HT-29 (cell line): ENCODE measurements around the gene PRKAR2A. TPM values are rescaled to one million over a fixed set of nuclear protein-coding genes. Genes with fewer than 3 reads are reported as not detected.
A peak's percentile ranks its signal among the peaks of the same experiment; 100 is the strongest.
"Not testable (repeated sequence)": the region's sequence is repeated elsewhere in the genome, so short reads cannot be mapped to it uniquely, and the experiment has no call there.

ENCODE experiments used
- DNase-seq: peaks from one replicate; pipeline ENCODE4 v3.0.0-alpha.2; 2015; ENCODE audit warnings: low spot score
- total RNA-seq: library from RNA; depleted of rRNA; stranded (reverse); fragments of >200 nt; shearing (Covaris generic); gene quantifications from 2 replicates; pipeline ENCODE4 v1.2.3, GENCODE V29; 2014

Gene PRKAR2A
- total RNA-seq, 1 experiment from 2014 or later, result 54.9 TPM

DNA sequence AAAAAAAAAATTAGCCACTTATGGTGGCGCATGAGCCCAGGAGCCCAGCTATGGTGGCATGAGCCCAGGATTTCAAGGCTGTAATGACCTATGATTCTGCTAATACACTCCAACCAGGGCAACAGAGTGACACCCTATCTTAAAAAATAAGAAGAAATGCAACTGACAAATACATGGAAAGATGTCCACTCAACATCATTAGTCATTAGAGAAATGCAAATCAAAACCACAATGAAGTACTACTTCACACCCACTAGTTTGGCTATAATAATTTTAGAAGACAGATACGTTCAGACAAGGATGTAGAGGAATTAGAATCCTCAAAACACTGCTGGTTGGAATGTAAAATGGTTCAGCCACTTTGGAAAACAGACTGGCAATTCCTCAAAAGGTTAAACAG, 10.5 kb downstream of the PRKAR2A start:
- DNase-seq, result no peak

DNA sequence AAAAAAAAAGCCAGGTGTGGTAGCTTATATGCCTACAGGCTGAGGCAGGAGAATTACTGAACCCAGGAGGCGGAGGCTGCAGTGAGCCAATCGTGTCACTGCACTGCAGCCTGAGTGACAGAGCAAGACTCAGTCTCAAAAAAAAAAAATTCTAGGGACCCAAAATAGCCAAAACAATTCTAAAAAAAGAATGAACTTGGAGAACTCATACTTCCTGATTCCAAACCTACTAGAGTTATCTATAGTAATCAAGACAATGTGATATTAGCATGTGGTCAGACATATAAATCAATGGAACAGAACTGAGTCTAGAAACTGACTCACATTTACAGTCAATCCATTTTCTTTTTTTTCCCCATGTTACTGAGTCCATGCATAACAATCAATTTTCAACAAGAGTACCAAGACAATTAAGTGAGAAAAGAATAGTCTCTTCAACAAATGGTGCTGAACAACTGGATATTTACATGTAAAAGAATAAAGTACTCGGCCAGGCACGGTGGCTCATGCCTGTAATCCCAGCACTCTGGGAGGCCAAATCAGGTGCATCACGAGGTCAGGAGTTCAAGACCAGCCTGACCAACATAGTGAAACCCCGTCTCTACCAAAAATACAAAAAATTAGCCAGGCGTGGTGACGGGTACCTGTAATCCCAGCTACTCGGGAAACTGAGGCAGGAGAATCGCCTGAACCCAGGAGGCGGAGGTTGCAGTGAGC, 11.9 kb downstream of the PRKAR2A start:
- no peak for DNase-seq

DNA sequence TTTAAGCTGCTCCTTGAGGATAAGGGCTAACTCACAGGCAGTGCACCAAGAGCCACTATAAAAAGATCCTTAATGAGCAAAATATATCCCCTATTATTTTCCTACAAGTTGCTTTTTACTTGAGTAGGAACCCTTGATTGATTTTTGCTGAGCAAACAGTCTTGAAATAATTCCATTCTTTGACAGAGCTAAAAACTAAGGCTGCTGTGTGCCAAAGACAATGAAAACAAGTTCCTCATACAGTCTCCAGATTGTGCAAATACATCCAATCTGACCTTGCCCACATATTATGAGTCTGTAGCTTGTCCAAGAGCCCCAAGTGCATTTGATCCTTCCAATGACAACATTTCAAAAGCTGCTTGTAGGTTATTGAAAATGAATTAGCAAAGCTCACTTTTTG, 15.0 kb downstream of the PRKAR2A start:
- no peak for DNase-seq

DNA sequence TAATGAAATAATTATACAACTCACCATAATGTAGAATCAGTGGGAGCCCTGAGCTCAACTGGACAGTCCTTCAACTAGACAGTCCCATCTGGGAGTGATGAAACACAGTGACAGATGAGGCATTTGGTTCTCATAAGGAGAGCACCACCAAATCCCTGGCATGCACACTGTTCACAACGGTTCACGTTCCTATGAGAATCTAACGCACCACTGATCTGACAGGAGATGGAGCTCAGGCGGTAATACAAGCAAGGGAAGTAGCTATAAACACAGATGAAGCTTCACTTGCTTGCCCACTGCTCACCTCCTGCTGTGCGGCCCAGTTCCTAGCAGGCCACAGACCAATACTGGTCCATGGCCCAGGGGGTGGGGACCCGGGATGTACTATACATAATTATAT, 17.0 kb downstream of the PRKAR2A start:
- no peak for DNase-seq

DNA sequence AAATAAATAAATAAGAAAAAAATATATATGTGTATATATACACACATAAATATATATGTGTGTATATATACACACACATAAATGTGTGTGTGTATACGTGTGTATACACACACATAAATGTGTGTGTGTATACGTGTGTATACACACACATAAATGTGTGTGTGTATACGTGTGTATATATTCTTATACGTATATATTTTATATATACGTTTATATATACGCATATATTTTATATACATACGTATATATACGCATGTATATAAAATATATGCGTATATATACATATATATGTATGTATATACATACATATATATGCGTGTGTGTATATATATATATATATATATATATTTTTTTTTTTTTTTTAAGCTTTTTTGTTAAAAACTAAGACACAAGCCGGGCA, 18.1 kb downstream of the PRKAR2A start:
- not testable (repeated sequence) for DNase-seq

DNA sequence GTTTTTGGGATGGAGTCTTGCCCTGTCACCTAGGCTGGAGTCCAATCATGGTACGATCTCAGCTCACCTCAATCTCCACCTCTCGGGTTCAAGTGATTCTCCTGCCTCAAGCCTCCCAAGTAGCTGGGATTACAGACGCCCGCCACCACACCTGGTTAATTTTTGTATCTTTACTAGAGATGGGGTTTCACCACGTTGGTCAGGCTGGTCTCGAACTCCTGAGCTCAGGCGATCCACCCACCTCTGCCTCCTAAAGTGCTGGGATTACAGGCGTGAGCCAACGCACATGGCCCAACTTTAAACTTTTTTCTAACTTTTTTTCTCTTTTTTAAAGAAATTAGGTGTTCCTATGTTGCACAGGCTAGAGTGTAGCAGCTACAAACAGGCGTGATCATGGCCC, 19.8 kb downstream of the PRKAR2A start:
- DNase-seq, result not testable (repeated sequence)

DNA sequence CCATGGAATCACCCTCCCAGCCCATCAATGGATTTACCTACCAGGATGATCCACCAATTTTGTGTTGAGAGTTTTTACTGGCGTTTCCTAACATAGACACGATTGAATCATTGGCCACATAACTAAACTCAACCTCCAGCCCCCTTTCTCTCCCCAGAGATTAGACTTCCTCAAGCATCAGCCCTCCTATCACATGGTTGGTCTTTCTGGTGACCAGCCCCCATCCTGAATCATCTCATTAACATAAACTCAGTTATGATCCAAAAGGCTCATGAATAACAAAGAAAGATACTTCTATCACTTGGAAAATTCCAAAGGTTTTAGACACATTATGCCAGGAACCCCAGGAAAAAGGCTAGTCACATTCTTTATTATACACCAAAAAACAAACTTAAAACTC, 21.2 kb downstream of the PRKAR2A start:
- no peak for DNase-seq

DNA sequence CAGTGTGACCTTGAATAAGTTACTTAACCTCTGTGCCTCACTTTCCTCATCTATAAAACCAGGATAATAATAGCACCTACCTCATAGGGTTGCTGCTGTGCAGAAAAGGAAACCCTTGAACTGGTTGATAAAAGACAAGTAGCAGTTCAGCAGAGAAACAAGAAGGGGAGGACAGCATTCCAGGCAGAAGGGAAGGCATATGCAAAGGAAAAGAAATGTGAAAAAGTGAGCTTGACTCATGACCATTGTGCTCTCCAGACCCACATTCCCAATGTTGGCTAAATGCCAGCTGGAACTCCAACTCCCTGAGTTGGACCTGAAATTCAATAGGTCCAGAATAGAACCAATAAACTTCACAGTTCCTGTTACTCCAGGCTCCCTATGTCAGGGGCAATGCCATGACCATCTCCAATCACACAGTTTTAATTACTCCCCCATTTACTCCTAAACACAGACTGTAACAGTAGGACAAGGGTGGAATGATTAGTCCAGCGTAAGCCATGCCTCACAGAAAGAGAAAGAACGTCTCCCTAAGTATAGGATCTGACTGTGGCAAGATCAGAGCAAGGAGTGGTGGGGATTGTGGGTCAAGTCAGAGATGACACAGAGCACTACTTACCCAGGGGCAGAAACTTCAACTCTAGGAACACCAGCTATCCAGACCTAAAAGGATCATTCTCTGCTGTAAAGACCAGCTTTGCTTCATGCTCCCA, 26.9 kb downstream of the PRKAR2A start:
- no peak for DNase-seq

DNA sequence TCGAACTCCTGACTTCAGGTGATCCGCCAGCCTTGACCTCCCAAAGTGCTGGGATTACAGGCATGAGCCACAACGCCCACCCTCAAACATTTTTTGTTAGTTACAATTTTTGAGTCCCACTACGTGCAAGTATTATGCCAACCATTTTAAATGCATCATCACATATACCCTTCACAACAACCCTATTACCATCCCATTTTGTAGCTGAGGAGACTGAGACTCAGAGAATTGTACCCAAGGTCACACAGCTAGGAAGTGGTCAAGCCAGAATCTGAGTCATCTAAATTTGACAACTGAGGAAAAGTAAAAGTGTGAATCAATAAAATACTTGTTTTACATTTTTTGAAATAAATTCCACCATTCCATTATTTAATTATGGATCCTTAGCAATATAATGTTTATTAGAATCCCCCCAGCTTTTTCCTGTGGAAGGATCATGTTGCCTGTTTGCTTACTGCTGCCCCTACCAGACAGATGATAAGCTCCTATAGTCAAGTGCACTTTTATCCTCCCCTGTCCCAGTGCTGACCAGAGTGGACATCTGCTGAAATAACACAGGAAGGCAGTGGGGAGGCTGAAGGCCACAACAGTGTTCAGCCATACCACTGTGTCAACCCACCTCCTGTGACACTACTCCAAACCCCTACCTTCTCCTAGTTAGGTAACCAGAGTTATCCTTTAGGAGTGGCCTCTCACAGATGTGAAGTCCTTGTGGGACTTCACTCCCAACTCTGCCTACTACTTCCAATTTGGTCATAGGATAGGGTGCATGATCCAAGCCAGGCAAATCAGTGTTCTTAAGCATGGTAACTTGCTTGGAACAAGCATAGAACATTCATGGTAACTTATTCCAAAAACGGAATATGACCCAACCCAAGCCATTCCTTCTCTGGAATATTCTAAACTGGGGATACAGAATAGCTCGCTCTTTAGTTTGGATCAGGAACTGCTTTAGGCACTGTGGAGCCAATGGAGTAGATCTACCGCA, 28.1 kb downstream of the PRKAR2A start:
- DNase-seq, result no peak

DNA sequence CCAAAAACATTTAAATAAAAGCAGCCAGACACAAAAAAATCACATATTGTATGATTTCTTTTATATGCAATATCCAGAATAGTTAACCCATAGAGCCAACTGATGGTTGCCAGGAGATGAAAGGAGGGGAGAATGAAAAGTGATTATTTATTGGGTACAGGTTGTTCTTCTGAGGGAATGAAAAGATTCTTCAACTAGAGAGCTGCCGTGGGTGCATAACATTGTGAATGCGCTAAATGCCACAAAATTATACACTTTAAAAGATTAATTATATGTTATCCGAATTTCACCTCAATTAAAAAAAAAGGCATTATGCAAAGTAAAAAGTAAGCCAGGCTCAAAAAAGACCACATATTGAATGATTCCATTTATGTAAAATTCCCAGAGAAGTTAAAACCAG, 36.1 kb downstream of the PRKAR2A start:
- DNase-seq, result no peak

DNA sequence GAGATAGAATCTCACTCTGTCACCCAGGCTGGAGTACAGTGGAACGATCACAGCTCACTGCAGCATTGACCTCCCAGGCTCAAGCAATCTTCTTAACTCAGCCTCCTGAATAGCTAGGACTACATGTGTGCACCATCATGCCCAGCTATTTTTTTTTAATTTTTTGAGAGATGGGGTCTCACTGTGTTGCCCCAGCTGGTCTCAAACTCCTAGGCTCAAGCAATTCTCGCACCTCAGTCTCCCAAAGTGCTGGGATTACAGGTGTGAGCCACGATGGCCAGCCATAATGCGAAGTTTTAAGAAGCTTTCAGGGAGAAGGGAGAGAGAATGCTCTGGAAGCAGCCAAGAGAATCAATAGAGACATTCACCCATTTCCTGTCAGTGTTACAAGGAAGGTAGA, 42.7 kb downstream of the PRKAR2A start:
- DNase-seq, result no peak

DNA sequence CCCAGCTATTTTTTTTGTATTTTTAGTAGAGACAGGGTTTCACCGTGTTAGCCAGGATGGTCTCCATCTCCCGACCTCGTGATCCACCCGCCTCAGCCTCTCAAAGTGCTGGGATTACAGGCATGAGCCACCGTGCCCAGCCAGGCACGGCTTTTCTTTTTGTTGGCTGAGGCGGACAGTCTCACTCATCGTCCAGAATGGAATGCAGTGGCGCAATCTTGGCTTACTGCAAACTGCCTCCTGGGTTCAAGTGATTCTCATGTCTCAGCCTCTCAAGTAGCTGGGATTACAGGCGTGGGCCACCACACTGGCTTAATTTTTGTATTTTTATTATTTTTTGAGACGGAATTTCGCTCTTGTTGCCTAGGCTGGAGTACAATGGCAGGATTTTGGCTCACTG, 46.8 kb downstream of the PRKAR2A start:
- not testable (repeated sequence) for DNase-seq

DNA sequence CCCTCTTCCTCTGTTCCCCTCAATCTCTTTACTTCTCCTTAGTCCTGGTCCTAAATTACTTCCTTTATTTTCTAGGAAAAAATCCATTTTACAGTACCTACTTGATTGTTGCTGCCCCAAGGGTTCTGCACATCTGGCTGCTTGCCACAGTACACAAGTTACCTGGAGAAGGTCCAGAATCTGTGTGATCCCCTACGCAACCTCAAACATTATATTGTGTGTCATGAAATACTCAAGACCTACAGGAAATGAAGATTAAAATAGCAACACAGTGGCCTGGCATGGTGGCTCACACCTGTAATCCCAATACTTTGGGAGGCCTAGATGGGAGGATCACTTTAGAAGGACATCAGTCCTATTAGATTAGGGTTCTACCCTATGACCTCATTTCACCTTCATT, 48.7 kb downstream of the PRKAR2A start:
- peak; percentile 27 for DNase-seq

DNA sequence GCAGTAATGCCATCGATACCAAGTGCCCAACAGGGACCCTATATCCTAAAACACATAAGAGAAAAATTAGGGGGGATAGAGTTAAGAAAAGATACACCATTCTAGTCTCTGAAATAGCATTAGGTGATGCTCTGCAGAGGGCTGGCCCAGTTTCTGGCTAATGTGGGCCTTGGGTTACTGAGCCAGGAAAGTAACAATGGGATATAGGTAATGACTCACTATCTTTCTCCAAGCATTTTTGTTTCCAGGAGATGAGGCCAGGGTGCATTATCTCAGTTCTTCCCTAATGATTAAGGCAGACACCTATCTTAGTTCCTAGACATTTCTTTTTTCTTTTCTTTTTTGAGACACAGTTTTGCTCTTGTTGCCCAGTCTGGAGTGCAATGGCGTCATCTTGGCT, 50.0 kb downstream of the PRKAR2A start:
- DNase-seq, result no peak

DNA sequence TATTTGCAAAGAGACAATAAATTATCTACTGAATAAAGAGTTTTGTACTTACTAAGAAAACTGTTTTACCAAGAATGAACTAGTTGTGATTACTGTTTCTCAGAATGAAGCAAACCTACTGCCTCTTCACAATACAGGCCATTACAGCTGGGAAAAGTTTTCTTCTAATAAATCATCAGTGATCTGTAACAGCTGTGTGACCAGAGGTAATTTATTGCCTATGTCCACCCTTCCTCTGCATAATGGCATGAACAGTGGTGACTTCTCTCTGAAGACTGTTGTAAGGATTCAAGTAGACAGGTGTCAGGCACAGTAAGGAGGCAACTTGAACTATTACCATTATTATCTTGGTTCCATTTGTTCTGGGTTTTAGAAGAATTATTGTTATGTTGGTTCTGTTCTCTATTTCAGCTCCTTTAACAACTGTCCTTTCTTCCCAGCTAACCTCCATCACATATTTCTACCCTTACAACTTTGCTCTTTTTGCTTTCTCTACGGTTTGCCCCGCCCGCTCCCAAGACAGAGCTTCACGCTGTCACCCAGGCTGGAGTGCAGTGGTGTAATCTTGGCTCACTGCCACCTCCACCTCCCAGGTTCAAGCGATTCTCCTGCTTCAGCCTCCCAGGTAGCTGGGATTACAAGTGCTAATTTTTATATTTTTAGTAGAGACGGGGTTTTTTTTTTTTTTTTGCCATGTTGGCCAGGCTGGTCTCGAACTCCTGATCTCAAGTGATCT, 51.5 kb downstream of the PRKAR2A start:
- no peak for DNase-seq

DNA sequence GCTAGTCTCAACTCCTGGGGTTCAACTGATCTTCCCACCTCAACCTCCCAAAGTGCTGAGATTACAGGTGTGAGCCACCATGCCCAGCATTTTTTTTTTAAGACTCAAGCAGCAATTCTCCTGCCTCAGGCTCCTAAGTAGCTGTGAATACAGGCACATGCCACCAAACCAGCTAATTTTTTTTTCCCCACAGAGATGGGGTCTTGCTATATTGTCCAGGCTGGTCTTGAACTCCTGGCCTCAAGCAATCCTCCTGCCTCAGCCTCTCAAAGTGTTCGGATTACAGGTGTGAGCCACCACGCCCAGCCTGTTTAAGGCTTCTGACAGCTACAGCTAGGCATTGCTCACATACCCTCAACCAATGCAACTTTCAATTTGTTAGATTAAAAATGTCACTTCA, 54.2 kb downstream of the PRKAR2A start:
- not testable (repeated sequence) for DNase-seq

DNA sequence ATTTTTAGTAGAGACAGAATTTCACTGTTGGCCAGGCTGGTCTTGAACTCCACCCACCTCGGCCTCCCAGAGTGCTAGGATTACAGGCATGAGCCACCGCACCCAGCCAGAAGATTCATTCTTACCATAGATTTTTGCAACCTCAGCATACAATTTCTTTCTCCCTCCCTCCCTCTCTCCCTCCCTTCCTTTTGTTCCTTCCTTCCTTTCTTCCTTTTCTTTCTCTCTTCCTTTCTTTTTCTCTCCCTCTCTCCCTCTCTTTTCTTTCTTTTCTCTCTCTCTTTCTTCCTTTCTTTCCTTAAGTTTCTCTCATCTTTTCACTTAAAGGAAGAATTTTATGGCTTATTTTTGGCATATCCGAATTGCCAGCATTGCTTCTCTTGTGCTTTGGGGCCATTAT, 58.0 kb downstream of the PRKAR2A start:
- DNase-seq, result no peak

DNA sequence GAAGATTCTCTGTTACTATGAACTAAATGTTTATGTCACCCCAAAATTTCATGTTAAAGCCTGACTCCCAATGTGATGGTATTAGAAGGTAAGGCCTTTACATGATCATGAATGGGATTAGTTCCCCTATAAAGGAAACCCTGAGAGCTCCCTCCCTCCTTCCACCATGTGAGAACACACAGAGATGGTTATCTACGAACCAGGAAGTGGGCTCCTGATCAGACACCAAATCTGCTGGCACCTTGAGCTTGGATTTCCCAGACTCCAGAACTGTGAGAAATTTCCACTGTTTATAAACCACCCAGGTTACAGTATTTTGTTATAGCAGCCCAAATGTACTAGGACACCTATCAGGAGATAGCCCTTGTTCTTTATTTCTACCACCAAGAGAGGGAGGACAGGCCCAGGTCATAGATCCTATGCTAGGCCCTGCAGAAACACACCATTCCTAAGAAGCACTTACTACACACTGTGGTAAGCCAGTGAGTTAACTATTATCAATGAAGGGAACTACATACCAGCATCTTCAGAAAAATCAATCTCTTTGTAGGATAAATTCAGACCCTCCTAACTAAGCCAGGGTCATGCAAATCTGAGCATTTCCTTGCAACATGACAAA, 59.0 kb downstream of the PRKAR2A start:
- no peak for DNase-seq

DNA sequence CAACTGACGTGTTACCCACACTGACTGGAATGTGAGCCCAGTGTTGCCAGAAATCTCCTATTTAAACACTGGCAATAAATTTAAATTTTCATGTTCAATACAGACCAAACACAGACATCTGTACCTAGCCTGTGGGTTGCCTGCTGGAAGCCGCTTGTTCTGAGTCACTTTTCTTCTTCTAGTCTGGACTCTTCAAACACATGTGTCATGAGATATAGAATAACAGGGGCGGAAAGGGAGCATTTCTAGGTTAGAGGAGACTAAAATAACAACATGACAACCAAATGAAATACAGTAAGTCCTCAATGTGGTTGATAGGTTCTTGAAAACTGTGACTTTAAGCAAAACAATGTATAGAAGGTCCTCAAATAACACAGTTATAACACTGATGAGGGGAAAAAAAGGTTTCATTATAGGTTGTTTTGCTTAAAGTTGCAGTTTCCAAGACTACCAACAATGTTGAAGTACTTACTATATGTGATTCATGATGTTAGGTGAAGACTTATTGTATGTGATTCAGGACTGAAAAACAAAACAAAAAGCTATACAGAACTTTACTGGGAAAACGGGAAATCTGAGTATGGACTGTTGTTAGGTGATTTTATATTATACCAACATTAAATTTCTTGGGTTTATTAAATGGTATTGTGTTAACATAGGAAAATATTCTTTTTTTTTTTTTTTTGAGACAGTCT, 63.1 kb downstream of the PRKAR2A start:
- DNase-seq, result no peak

DNA sequence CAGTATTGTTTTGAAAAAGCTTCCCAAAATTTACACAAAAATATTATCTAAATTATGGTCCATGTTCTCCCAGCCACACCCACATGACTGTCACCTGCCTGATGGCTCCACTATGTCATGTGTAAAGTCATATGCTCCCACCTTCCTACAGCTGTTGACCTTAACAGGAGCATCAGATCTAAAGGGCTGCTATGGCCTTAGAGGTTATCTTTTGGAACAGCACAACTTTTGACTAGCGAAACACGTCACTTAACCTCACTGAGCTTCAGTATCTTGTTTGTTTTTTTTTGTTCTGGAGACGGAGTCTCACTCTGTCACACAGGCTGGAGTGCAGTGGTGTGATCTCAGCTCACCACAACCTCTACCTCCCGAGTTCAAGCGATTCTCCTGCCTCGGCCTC, 64.4 kb downstream of the PRKAR2A start:
- no peak for DNase-seq
